HG02610 (cell line): ENCODE data around the gene FH.

Experiments used
- ATAC-seq: cut with Tn5 transposase; IDR thresholded peaks from one replicate; pipeline ENCODE4 v1.9.1; 2021; ENCODE audit warnings: mild to moderate bottlenecking, moderate library complexity; ENCODE audit not compliant: unreplicated experiment

The FH gene

GRCh38 chr1:241519308-241520079 is at the start of gene FH:
TSS of gene FH (minus strand) at chr1:241519755. CDS start at chr1:241519722, 33 bp downstream.
- ATAC-seq: peak; percentile 97

- no peak for ATAC-seq
These were observed 41.3 kb upstream of the FH start for GRCh38 chr1:241560849-241561187.

- ATAC-seq: no peak
These were observed 40.7 kb upstream of the FH start for GRCh38 chr1:241560146-241560848.

GRCh38 chr1:241557551-241558193 is 38.1 kb upstream of the FH start:
- no peak for ATAC-seq

GRCh38 chr1:241557031-241557430 is 37.5 kb upstream of the FH start:
- ATAC-seq: no peak

- ATAC-seq: no peak
These were observed 36.0 kb upstream of the FH start for GRCh38 chr1:241555526-241555925.

GRCh38 chr1:241553886-241554592 is 34.5 kb upstream of the FH start:
- no peak for ATAC-seq

GRCh38 chr1:241551759-241552638 is 32.4 kb upstream of the FH start:
- peak; percentile 78 for ATAC-seq

- no peak for ATAC-seq
These were observed 30.8 kb upstream of the FH start for GRCh38 chr1:241550318-241550717.

- no peak for ATAC-seq
These were observed 28.5 kb upstream of the FH start for GRCh38 chr1:241548008-241548407.

GRCh38 chr1:241542199-241542907 is 22.8 kb upstream of the FH start:
- ATAC-seq: no peak

GRCh38 chr1:241536969-241537368 is 17.4 kb upstream of the FH start:
- no peak for ATAC-seq

- no peak for ATAC-seq
These were observed 16.7 kb upstream of the FH start for GRCh38 chr1:241536304-241536703.

GRCh38 chr1:241533326-241534115 is 14.0 kb upstream of the FH start:
- ATAC-seq: peak; percentile 26

- ATAC-seq: peak; percentile 73
These were observed 13.3 kb upstream of the FH start for GRCh38 chr1:241532864-241533263.

GRCh38 chr1:241532162-241532531 is 12.6 kb upstream of the FH start, which contains the start of gene KMO:
TSS of gene KMO (plus strand) at chr1:241532378. CDS start at chr1:241532445, 67 bp downstream.
- peak; percentile 23 for ATAC-seq

GRCh38 chr1:241531195-241532161 is 11.9 kb upstream of the FH start:
- peak; percentile 67 for ATAC-seq

GRCh38 chr1:241527146-241527545 is 7.6 kb upstream of the FH start:
- no peak for ATAC-seq
